GM18517 (cell line): ENCODE measurements around the gene DLGAP1.

ENCODE experiments used
- ATAC-seq: cut with Tn5 transposase; IDR thresholded peaks from one replicate; pipeline ENCODE4 v1.9.1; 2021; ENCODE audit warnings: mild to moderate bottlenecking, moderate library complexity; ENCODE audit not compliant: unreplicated experiment

Gene DLGAP1

DNA sequence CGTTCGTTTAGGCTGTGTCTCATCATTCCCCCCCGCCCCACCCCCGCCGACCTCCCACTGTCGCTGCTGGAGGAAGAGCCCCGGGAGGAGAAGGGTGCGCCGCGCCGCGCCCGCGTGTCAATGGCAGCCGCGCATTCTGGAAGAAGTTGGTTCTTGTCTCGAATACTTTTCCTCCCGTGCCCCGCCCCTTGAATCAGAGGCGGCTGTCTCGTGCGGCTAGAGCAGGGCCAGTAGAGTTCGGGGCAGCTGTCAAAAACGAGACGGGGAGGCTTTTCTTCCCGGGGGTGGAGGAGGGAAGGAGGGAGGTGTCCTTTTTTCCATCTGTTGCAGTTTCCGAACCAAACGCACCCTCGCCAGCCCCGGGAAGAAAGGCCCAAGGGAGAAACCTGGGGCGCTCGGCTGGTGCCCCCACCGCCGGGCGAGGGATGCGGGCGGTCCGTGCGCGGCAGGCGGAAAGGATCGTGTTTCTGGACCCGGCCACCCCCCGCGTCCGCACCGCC, 1005.5 kb downstream of the DLGAP1 start:
- ATAC-seq, result no peak

DNA sequence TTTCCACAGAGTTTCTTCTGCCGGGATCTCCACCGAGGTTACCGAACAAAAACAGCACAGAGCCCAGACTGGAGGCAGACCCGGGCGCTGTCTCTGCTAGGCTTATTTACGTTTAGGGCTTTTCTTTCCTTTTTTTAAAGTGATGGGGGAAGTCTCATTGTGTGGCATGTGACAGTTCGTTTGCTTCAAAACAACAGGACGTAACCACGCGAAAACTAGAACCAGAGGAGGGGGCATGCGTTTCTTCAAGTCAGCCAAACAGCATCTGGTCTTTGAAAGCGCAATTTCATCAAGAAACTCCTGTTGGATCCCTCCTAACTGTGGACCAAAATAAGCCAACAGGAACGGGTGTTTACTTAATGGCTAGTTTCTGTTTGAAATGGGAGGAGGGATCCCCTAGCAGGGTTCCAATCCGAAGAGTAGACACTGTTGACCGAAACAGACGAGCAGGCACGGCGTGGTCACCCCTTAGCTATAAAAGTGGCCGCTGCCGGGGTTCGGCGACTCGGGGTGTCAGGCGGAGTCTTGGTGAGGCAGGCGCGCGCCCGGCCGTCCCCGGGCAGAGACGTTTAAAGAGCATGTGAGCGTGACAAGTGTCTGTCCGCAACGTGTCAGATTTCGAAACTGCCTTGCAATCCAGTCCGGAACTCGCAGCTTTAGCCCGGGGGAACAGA, 1006.1 kb downstream of the DLGAP1 start:
- peak; percentile 46 for ATAC-seq

DNA sequence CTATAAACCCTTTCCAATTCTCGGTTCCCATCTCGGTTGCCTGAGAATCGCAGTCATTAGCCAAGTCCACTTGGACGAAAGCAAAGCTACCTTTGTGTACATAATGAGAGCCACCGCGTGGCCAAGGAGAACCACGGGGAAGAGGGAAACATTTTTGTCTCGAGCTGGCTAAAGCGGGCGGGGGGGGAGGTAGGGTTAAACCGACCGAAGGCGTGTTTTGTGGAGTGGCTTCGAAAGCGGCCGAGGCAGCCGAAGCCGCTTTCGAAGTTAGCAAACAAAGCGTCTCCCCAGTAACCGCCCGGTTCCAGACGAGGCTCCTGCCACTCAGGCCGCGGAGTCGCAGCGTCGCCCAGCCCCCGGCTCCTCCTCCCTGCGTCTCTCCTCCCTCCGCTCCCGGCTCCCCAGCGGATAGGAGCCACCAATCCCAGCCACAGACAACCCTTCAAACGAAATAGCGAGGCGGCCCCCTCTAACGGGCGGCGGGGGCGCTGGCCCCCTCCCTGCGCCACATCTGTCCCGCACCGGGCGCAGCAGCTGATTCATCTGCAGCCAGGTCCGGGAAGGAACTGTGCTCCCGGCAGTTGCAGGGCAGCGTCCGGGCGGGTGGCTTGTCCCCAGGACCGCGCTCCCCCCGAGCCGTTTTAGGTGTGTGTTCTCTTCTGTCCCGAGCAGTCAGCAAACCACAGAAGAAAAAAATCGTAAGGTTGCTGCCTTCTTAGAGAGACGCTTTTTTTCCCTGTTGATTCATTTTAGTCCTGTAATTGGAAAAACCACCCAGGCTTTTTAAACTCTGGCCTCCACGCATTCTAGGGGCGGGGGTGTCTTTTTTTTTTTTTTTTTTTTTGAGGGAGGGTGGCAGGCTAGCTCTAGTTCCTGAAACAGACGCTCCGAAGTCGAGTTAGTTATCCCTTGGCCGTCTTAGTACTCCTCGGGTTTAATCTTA, 1006.9 kb downstream of the DLGAP1 start:
- peak; percentile 60 for ATAC-seq

DNA sequence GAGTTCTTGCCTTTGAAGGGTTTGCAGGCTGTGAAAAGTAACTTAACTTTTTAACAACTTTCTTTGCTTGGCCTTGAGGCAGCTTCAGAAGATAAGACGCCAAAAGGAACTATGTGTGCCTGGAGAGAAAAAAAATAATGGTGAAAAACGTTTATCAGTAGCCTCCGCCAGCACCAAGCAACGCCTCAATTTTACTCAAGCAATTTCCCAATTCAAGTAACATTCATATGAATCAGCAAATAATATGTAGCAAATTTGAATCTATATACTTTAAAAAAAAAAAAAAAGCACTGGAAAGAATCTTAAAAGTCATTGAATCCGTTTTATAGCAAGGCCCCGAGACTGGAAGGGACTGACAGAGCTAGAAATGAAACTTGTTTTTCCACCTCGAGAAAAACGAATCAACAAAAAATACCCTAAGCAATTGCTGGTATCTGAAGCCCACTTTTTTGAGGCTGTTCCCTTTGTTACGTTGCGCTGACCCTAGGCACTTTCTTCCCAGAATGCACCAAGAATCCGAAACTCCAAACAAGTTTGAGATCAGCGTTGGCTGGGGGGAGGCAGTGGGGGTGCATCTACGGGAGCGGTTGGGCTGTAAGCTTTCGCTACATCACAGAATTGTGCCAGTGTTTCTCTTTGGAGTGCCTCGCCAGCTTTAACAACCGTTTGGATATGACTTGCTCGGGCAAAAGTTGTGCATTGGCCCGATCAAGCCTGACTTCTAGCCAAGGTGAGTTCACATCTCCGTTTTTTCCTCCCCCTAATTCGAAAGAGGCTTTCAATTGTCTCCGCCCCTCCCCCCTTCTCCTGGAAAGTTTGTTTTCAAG, 1007.8 kb downstream of the DLGAP1 start:
- no peak for ATAC-seq
